Left lung (tissue), 10 donors: ENCODE results near the gene LAMA4. TPM values are rescaled to one million over a fixed set of nuclear protein-coding genes. Genes with fewer than 3 reads are reported as not detected.

Source experiments
- ATAC-seq: fragments of 200-7000 bp; cut with Tn5 transposase; one replicate; pipeline ENCODE4 v1.9.1; 2020; ENCODE audit warnings: moderate library complexity
- DNase-seq, 4 donors: peaks; one replicate each; pipeline ENCODE4 v3.0.0-alpha.2; 2013 to 2020
- H3K27ac ChIP-seq, 2 donors: fragments of 200-600 bp; sonication (generic) in 1 of 2; one replicate each; pipeline versions ENCODE4 v1.5.0 to v1.8.0; 2020 to 2021
- H3K27me3 ChIP-seq, 2 donors: fragments of 200-600 bp; sonication (generic) in 1 of 2; one replicate each; pipeline versions ENCODE4 v1.5.0 to v1.8.0; 2020 to 2021
- H3K36me3 ChIP-seq, 2 donors: fragments of 200-600 bp; sonication (generic) in 1 of 2; one replicate each; pipeline versions ENCODE4 v1.5.0 to v1.8.0; 2020 to 2021
- H3K4me1 ChIP-seq, 2 donors: fragments of 200-600 bp; one replicate each; pipeline ENCODE4 v1.8.0; 2021
- H3K4me3 ChIP-seq, 2 donors: fragments of 200-600 bp; sonication (generic) in 1 of 2; one replicate each; pipeline versions ENCODE4 v1.5.0 to v1.8.0; 2020 to 2021; ENCODE audit warnings: mild to moderate bottlenecking in 1 of 2
- H3K9me3 ChIP-seq, 2 donors: fragments of 200-600 bp; sonication (generic) in 1 of 2; one replicate each; pipeline versions ENCODE4 v1.5.0 to v1.8.0; 2020 to 2021
- CTCF ChIP-seq, 2 donors: fragments of 200-600 bp; sonication (generic) in 1 of 2; IDR thresholded peaks; one replicate each; pipeline versions ENCODE4 v1.5.0 to v1.8.0; 2021; ENCODE audit warnings: antibody characterized with exemption in 2 of 2
- intact Hi-C, 2 donors: fragments of 100-400 bp; cut with DNase I; formaldehyde crosslinking; loops; one replicate each; pipeline versions ENCODE4 v1.11.2 to v1.14.2; 2022
- polyA plus RNA-seq, 6 donors: library from polyadenylated mRNA; unstranded; fragments of 120-200 nt; gene quantifications; one replicate each; pipeline ENCODE4 v1.2.1, GENCODE V29; 2013; ENCODE audit not compliant: insufficient read length in 6 of 6
- total RNA-seq, 2 donors: library from RNA; stranded (reverse); fragmentation: NEBNext Ultra II Directional; extraction: Animal tissue kit (Norgen Biotek cat#: 25700); gene quantifications; one replicate each; pipeline ENCODE4 v1.2.1, GENCODE V29; 2021
- donor health status: DM: no; HTN: yes; CAD: no.
- donor health status: DM: no; HTN: no; CAD: no.

The LAMA4 gene
- total and polyA plus RNA-seq, 8 donors = 87.5 to 258 (median 216) TPM

- intact Hi-C loops = no loop called here
- Histone ChIP-seq H3K4me1 (peaks cover 4 to 15% of the 10 kb centered on the region in 2 donors), H3K27ac (peak overlapping the region; percentile 81 to 84), H3K27me3 (no peaks in the 10 kb centered on the region), H3K9me3 (no peaks in the 10 kb centered on the region), H3K36me3 (peaks cover 0 to 5% of the 10 kb centered on the region in 2 donors), H3K4me3 (peak overlapping the region; percentile 80 to 85)
- TF ChIP-seq CTCF (IDR thresholded peaks at IDR 0.05) = no peak
- DNase-seq (no peak), ATAC-seq (no peak)
Observed at GRCh38 chr6:112087916-112088315, 166.5 kb downstream of the LAMA4 start.

- peak within 1 kb of the TSS; percentile 80 to 85 for H3K4me3 ChIP-seq
- no peak for TF ChIP-seq CTCF (IDR thresholded peaks at IDR 0.05)
- H3K9me3 ChIP-seq = no peaks in the 10 kb centered on the region
- H3K4me1 ChIP-seq = peaks cover 4 to 15% of the 10 kb centered on the region in 2 donors
- H3K27ac ChIP-seq = peak within 1 kb of the TSS; percentile 81 to 84
- H3K36me3 ChIP-seq = peaks cover 0 to 6% of the 10 kb centered on the region in 2 donors
- peak; percentile 93 to 98 (median 96) for DNase-seq
- no peaks in the 10 kb centered on the region for H3K27me3 ChIP-seq
- peak; percentile 99 for ATAC-seq
- intact Hi-C loops = no loop called here
Observed at GRCh38 chr6:112087136-112087911, 167.0 kb downstream of the LAMA4 start, which contains the start of the genes FAM229B and TUBE1. FAM229B (plus strand) TSS chr6:112087591; CDS start chr6:112099284, 11,693 bp downstream. TUBE1 (minus strand) TSS chr6:112087482; CDS start chr6:112087434, 48 bp downstream.

- intact Hi-C loops = no loop called here
- Histone ChIP-seq H3K4me3 (peak overlapping the region; percentile 80 to 85), H3K27ac (peak overlapping the region; percentile 81 to 84), H3K9me3 (no peaks in the 10 kb centered on the region), H3K4me1 (peaks cover 4 to 15% of the 10 kb centered on the region in 2 donors), H3K27me3 (no peaks in the 10 kb centered on the region), H3K36me3 (peaks cover 0 to 6% of the 10 kb centered on the region in 2 donors)
- no peak for TF ChIP-seq CTCF (IDR thresholded peaks at IDR 0.05)
- peak; percentile 64 for ATAC-seq
- DNase-seq = peak in 1 of 4 donors; percentile 39
Observed at GRCh38 chr6:112086744-112087135, 167.6 kb downstream of the LAMA4 start.

- Histone ChIP-seq H3K27ac (no peak overlapping the region), H3K27me3 (no peaks in the 10 kb centered on the region), H3K4me3 (no peak overlapping the region), H3K36me3 (peaks cover 0 to 6% of the 10 kb centered on the region in 2 donors), H3K9me3 (no peaks in the 10 kb centered on the region), H3K4me1 (peaks cover 4 to 15% of the 10 kb centered on the region in 2 donors)
- no peak for TF ChIP-seq CTCF (IDR thresholded peaks at IDR 0.05)
- intact Hi-C loops = no loop called here
- DNase-seq (peak in 1 of 4 donors; percentile 7), ATAC-seq (no peak)
Observed at GRCh38 chr6:112085286-112086065, 168.9 kb downstream of the LAMA4 start.

GRCh38 chr6:112081569-112081968 lies 172.8 kb downstream of the LAMA4 start:
- H3K36me3 ChIP-seq = peaks cover 0 to 23% of the 10 kb centered on the region in 2 donors
- intact Hi-C loops = no loop called here
- no peak for TF ChIP-seq CTCF (IDR thresholded peaks at IDR 0.05)
- no peak for ATAC-seq
- peaks cover 4 to 12% of the 10 kb centered on the region in 2 donors for H3K4me1 ChIP-seq
- H3K9me3 ChIP-seq = no peaks in the 10 kb centered on the region
- no peaks in the 10 kb centered on the region for H3K27me3 ChIP-seq
- no peak overlapping the region for H3K27ac ChIP-seq
- DNase-seq = no peak
- H3K4me3 ChIP-seq = no peak overlapping the region
